ENCODE measurements around the gene ISYNA1. TPM values are rescaled to one million over a fixed set of nuclear protein-coding genes. Genes with fewer than 3 reads are reported as not detected.
A peak's percentile ranks its signal among the peaks of the same experiment; 100 is the strongest.

The ISYNA1 gene
- total and polyA plus RNA-seq, 10 of the 15 experiments (the other 5 are each of a cell fraction or from before 2014, with no cell fraction given), result 1.9 to 37.0 (median 9.1) TPM

DNA sequence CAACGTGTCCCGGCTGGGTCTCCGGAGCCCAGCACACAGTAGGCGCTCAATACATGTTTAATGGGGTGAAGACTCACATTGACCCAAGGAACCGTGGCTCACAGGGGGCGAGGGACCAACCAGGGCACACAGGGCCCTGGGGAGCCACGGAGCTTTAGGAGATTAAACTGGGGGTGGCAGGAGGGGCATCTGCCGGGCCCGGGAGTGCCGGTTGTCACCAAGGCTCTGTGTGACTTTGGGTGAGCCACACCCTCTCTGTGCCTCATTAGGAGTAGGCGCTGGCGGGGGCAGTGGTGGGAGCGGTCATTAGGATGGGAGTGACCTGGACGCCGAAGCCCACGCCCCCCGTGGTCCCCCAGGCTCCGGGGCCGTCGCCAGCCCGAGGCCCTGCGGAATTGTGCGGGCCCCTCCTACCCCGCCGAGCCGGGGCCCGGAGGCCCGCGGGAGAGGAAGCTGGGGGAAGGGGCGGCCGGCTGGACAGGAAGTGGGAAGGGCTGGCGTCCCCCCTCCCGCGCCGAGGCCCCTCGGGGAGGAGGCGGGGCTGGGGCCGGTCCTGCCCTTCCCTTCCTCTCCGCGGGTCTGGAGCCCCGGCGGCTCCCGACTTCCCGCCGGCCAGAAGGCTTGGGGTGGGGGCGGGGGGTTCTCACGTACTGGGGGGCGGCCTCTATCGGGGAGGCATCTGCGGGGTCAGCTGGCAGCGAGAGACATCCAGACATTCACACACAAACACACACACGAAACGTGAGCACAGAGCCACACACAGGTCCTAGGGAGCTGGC, 20.5 kb downstream of the ISYNA1 start (continued):
- TF ChIP-seq, protein P1, sequence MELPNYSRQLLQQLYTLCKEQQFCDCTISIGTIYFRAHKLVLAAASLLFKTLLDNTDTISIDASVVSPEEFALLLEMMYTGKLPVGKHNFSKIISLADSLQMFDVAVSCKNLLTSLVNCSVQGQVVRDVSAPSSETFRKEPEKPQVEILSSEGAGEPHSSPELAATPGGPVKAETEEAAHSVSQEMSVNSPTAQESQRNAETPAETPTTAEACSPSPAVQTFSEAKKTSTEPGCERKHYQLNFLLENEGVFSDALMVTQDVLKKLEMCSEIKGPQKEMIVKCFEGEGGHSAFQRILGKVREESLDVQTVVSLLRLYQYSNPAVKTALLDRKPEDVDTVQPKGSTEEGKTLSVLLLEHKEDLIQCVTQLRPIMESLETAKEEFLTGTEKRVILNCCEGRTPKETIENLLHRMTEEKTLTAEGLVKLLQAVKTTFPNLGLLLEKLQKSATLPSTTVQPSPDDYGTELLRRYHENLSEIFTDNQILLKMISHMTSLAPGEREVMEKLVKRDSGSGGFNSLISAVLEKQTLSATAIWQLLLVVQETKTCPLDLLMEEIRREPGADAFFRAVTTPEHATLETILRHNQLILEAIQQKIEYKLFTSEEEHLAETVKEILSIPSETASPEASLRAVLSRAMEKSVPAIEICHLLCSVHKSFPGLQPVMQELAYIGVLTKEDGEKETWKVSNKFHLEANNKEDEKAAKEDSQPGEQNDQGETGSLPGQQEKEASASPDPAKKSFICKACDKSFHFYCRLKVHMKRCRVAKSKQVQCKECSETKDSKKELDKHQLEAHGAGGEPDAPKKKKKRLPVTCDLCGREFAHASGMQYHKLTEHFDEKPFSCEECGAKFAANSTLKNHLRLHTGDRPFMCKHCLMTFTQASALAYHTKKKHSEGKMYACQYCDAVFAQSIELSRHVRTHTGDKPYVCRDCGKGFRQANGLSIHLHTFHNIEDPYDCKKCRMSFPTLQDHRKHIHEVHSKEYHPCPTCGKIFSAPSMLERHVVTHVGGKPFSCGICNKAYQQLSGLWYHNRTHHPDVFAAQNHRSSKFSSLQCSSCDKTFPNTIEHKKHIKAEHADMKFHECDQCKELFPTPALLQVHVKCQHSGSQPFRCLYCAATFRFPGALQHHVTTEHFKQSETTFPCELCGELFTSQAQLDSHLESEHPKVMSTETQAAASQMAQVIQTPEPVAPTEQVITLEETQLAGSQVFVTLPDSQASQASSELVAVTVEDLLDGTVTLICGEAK (IDR thresholded peaks at IDR 0.05; ENCODE audit: borderline replicate concordance), result peak; percentile 58; the same call in 1 of the 2 replicates
- TF ChIP-seq EGR1 (IDR thresholded peaks at IDR 0.05; ENCODE audit: borderline replicate concordance in 1 of 2, low read depth in 2 of 2, low read length in 2 of 2) (peak in 1 of 2 experiments; percentile 54; a peak in 1 of 3 replicates), MTA3 (IDR thresholded peaks at IDR 0.05; ENCODE audit: borderline replicate concordance, low read length) (no peak), TCF3 (IDR thresholded peaks at IDR 0.05; ENCODE audit: borderline replicate concordance, insufficient read depth, low read depth, low read length) (0 out of 2 replicates have a peak, but pooled peaks have one; percentile 29), MTA2 (IDR thresholded peaks at IDR 0.05; ENCODE audit: low read depth) (peak; percentile 10; the same call in 1 of the 2 replicates), BHLHE40 (IDR thresholded peaks at IDR 0.05; ENCODE audit: borderline replicate concordance in 1 of 2, low read depth in 2 of 2, low read length in 1 of 2) (0 out of 4 replicates have a peak, but pooled peaks of 1 of the 2 experiments have one; percentile 1), CREB1 (IDR thresholded peaks at IDR 0.05; ENCODE audit: low read depth) (0 out of 2 replicates have a peak, but pooled peaks have one; percentile 16), RB1 (IDR thresholded peaks at IDR 0.05; ENCODE audit: borderline replicate concordance) (peak; percentile 59; the same call in 1 of the 2 replicates), RUNX3 (IDR thresholded peaks at IDR 0.05; ENCODE audit: low read length) (peak; percentile 40; the same call in 1 of the 2 replicates), TCF12 (IDR thresholded peaks at IDR 0.05; ENCODE audit: low read depth, low read length) (0 out of 2 replicates have a peak, but pooled peaks have one; percentile 24), POU2F2 (IDR thresholded peaks at IDR 0.05; ENCODE audit: borderline replicate concordance, low read depth, low read length) (0 out of 3 replicates have a peak, but pooled peaks have one; percentile 25), DPF2 (IDR thresholded peaks at IDR 0.05) (peak; percentile 76; the same call in 1 of the 2 replicates), IKZF2 (IDR thresholded peaks at IDR 0.05) (no peak)
- TF ChIP-seq, protein P2, sequence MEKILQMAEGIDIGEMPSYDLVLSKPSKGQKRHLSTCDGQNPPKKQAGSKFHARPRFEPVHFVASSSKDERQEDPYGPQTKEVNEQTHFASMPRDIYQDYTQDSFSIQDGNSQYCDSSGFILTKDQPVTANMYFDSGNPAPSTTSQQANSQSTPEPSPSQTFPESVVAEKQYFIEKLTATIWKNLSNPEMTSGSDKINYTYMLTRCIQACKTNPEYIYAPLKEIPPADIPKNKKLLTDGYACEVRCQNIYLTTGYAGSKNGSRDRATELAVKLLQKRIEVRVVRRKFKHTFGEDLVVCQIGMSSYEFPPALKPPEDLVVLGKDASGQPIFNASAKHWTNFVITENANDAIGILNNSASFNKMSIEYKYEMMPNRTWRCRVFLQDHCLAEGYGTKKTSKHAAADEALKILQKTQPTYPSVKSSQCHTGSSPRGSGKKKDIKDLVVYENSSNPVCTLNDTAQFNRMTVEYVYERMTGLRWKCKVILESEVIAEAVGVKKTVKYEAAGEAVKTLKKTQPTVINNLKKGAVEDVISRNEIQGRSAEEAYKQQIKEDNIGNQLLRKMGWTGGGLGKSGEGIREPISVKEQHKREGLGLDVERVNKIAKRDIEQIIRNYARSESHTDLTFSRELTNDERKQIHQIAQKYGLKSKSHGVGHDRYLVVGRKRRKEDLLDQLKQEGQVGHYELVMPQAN (conservative IDR thresholded peaks at IDR 0.05), result peak; percentile 48
- TF ChIP-seq, protein P3, sequence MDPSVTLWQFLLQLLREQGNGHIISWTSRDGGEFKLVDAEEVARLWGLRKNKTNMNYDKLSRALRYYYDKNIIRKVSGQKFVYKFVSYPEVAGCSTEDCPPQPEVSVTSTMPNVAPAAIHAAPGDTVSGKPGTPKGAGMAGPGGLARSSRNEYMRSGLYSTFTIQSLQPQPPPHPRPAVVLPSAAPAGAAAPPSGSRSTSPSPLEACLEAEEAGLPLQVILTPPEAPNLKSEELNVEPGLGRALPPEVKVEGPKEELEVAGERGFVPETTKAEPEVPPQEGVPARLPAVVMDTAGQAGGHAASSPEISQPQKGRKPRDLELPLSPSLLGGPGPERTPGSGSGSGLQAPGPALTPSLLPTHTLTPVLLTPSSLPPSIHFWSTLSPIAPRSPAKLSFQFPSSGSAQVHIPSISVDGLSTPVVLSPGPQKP (IDR thresholded peaks at IDR 0.05; ENCODE audit: low read depth, low read length), result 0 out of 2 replicates have a peak, but pooled peaks have one; percentile 18
- TF ChIP-seq, protein P4, sequence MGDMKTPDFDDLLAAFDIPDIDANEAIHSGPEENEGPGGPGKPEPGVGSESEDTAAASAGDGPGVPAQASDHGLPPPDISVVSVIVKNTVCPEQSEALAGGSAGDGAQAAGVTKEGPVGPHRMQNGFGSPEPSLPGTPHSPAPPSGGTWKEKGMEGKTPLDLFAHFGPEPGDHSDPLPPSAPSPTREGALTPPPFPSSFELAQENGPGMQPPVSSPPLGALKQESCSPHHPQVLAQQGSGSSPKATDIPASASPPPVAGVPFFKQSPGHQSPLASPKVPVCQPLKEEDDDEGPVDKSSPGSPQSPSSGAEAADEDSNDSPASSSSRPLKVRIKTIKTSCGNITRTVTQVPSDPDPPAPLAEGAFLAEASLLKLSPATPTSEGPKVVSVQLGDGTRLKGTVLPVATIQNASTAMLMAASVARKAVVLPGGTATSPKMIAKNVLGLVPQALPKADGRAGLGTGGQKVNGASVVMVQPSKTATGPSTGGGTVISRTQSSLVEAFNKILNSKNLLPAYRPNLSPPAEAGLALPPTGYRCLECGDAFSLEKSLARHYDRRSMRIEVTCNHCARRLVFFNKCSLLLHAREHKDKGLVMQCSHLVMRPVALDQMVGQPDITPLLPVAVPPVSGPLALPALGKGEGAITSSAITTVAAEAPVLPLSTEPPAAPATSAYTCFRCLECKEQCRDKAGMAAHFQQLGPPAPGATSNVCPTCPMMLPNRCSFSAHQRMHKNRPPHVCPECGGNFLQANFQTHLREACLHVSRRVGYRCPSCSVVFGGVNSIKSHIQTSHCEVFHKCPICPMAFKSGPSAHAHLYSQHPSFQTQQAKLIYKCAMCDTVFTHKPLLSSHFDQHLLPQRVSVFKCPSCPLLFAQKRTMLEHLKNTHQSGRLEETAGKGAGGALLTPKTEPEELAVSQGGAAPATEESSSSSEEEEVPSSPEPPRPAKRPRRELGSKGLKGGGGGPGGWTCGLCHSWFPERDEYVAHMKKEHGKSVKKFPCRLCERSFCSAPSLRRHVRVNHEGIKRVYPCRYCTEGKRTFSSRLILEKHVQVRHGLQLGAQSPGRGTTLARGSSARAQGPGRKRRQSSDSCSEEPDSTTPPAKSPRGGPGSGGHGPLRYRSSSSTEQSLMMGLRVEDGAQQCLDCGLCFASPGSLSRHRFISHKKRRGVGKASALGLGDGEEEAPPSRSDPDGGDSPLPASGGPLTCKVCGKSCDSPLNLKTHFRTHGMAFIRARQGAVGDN (IDR thresholded peaks at IDR 0.05), result peak; percentile 49
